Sigmoid colon (tissue), 4 donors: ENCODE measurements around the gene AURKB.

Source experiments
- POLR2A ChIP-seq, 2 donors: fragments of 450-650 bp; IDR thresholded peaks; one replicate each; pipeline ENCODE4 v1.6.1; 2016; ENCODE audit warnings: antibody characterized with exemption in 2 of 2, mild to moderate bottlenecking in 2 of 2, moderate library complexity in 2 of 2
- POLR2AphosphoS5 ChIP-seq, 4 donors: sonication (generic); formaldehyde crosslinking; IDR thresholded peaks; one replicate each; pipeline ENCODE4 v1.6.1; 2017; ENCODE audit warnings: antibody characterized with exemption in 4 of 4
- TF ChIP-seq, protein P1 (sequence below), 4 experiments: fragments of 450-650 bp in 3 of 4; fragments of 200-600 bp in 1 of 4; IDR thresholded peaks; one replicate each; pipeline ENCODE4 v1.5.1; 2016 to 2019; ENCODE audit warnings: antibody characterized with exemption in 4 of 4, mild to moderate bottlenecking in 3 of 4, moderate library complexity in 2 of 4

GRCh38 chr17:8231701-8232100 is 21.3 kb upstream of the AURKB start:
- TF ChIP-seq, protein P1, sequence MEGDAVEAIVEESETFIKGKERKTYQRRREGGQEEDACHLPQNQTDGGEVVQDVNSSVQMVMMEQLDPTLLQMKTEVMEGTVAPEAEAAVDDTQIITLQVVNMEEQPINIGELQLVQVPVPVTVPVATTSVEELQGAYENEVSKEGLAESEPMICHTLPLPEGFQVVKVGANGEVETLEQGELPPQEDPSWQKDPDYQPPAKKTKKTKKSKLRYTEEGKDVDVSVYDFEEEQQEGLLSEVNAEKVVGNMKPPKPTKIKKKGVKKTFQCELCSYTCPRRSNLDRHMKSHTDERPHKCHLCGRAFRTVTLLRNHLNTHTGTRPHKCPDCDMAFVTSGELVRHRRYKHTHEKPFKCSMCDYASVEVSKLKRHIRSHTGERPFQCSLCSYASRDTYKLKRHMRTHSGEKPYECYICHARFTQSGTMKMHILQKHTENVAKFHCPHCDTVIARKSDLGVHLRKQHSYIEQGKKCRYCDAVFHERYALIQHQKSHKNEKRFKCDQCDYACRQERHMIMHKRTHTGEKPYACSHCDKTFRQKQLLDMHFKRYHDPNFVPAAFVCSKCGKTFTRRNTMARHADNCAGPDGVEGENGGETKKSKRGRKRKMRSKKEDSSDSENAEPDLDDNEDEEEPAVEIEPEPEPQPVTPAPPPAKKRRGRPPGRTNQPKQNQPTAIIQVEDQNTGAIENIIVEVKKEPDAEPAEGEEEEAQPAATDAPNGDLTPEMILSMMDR (IDR thresholded peaks at IDR 0.05): no peak
- TF ChIP-seq POLR2AphosphoS5 (IDR thresholded peaks at IDR 0.05) (no peak), POLR2A (IDR thresholded peaks at IDR 0.05) (no peak)
